HG03066 (cell line): ENCODE measurements around the gene EFNA3.

Source experiments
- ATAC-seq: cut with Tn5 transposase; IDR thresholded peaks from one replicate; pipeline ENCODE4 v1.9.1; 2021; ENCODE audit warnings: low read depth; ENCODE audit not compliant: unreplicated experiment

Gene EFNA3

GRCh38 chr1:155078469-155079209 lies at the start of gene EFNA3:
TSS of gene EFNA3 (plus strand) at chr1:155078837. CDS start at chr1:155078942, 105 bp downstream.
- ATAC-seq, result no peak

GRCh38 chr1:155029513-155030242 lies 49.0 kb upstream of the EFNA3 start:
- ATAC-seq, result no peak

GRCh38 chr1:155030243-155030795 lies 48.3 kb upstream of the EFNA3 start:
- ATAC-seq, result no peak

GRCh38 chr1:155030899-155031298 lies 47.7 kb upstream of the EFNA3 start:
- ATAC-seq, result no peak

- ATAC-seq, result no peak
These were observed 45.8 kb upstream of the EFNA3 start for GRCh38 chr1:155032886-155033285.

- no peak for ATAC-seq
These were observed 45.1 kb upstream of the EFNA3 start, which contains the start of the genes DCST1 and DCST2 for GRCh38 chr1:155033524-155033923. TSS of gene DCST1 (plus strand) at chr1:155033824. CDS start at chr1:155034037, 213 bp downstream. TSS of gene DCST2 (minus strand) at chr1:155033781. CDS start at chr1:155033701, 80 bp downstream.

- ATAC-seq, result no peak
These were observed 44.1 kb upstream of the EFNA3 start for GRCh38 chr1:155034318-155035208.

GRCh38 chr1:155035936-155036335 lies 42.7 kb upstream of the EFNA3 start:
- no peak for ATAC-seq

- ATAC-seq, result no peak
These were observed 41.6 kb upstream of the EFNA3 start for GRCh38 chr1:155037043-155037442.

- ATAC-seq, result no peak
These were observed 40.7 kb upstream of the EFNA3 start for GRCh38 chr1:155037851-155038441.

GRCh38 chr1:155038602-155039307 lies 39.9 kb upstream of the EFNA3 start:
- no peak for ATAC-seq

GRCh38 chr1:155039308-155039669 lies 39.3 kb upstream of the EFNA3 start:
- ATAC-seq, result no peak

GRCh38 chr1:155040358-155041093 lies 38.1 kb upstream of the EFNA3 start:
- no peak for ATAC-seq

- no peak for ATAC-seq
These were observed 35.8 kb upstream of the EFNA3 start for GRCh38 chr1:155042789-155043188.

- no peak for ATAC-seq
These were observed 35.3 kb upstream of the EFNA3 start for GRCh38 chr1:155043301-155043702.

- ATAC-seq, result no peak
These were observed 34.8 kb upstream of the EFNA3 start for GRCh38 chr1:155043793-155044192.

GRCh38 chr1:155044365-155044764 lies 34.3 kb upstream of the EFNA3 start:
- ATAC-seq, result no peak

GRCh38 chr1:155044812-155045657 lies 33.6 kb upstream of the EFNA3 start:
- ATAC-seq, result no peak
